Ishikawa (cell line): ENCODE results near the gene E4F1.

Experiments
- CEBPB ChIP-seq: IDR thresholded peaks from 2 replicates; pipeline ENCODE4 v1.6.1; 2012
- CREB1 ChIP-seq: IDR thresholded peaks from 2 replicates; pipeline ENCODE4 v1.6.1; 2012; ENCODE audit warnings: low read depth
- EGR1 ChIP-seq: IDR thresholded peaks from 2 replicates; pipeline ENCODE4 v1.6.1; 2012
- EP300 ChIP-seq: IDR thresholded peaks from 2 replicates; pipeline ENCODE4 v1.6.1; 2012; ENCODE audit warnings: borderline replicate concordance
- FOXM1 ChIP-seq: IDR thresholded peaks from 2 replicates; pipeline ENCODE4 v1.6.1; 2012; ENCODE audit warnings: low read depth, borderline replicate concordance
- NFIC ChIP-seq: IDR thresholded peaks from 2 replicates; pipeline ENCODE4 v1.6.1; 2012
- RAD21 ChIP-seq: IDR thresholded peaks from 2 replicates; pipeline ENCODE4 v1.6.1; 2012; ENCODE audit warnings: low read depth
- TAF1 ChIP-seq: IDR thresholded peaks from 2 replicates; pipeline ENCODE4 v1.6.1; 2012; ENCODE audit warnings: low read depth, mild to moderate bottlenecking
- TCF12 ChIP-seq: IDR thresholded peaks from 2 replicates; pipeline ENCODE4 v1.6.1; 2012; ENCODE audit warnings: low read depth
- TEAD4 ChIP-seq: IDR thresholded peaks from 2 replicates; pipeline ENCODE4 v1.6.1; 2012
- YY1 ChIP-seq: IDR thresholded peaks from 2 replicates; pipeline ENCODE4 v1.6.1; 2012; ENCODE audit warnings: low read depth
- ZBTB7A ChIP-seq: IDR thresholded peaks from 2 replicates; pipeline ENCODE4 v1.6.1; 2012; ENCODE audit warnings: low read depth
- TF ChIP-seq, protein P1 (sequence below): IDR thresholded peaks from 2 replicates; pipeline ENCODE4 v1.6.1; 2012; ENCODE audit warnings: low read depth, mild to moderate bottlenecking
- TF ChIP-seq, protein P2 (sequence below): IDR thresholded peaks from 2 replicates; pipeline ENCODE4 v1.6.1; 2012
- TF ChIP-seq, protein P3 (sequence below): IDR thresholded peaks from 2 replicates; pipeline ENCODE4 v1.6.1; 2012

The E4F1 gene

GRCh38 chr16:2234813-2235170 is 11.4 kb downstream of the E4F1 start:
- TF ChIP-seq TAF1: no peak
- TF ChIP-seq, protein P1, sequence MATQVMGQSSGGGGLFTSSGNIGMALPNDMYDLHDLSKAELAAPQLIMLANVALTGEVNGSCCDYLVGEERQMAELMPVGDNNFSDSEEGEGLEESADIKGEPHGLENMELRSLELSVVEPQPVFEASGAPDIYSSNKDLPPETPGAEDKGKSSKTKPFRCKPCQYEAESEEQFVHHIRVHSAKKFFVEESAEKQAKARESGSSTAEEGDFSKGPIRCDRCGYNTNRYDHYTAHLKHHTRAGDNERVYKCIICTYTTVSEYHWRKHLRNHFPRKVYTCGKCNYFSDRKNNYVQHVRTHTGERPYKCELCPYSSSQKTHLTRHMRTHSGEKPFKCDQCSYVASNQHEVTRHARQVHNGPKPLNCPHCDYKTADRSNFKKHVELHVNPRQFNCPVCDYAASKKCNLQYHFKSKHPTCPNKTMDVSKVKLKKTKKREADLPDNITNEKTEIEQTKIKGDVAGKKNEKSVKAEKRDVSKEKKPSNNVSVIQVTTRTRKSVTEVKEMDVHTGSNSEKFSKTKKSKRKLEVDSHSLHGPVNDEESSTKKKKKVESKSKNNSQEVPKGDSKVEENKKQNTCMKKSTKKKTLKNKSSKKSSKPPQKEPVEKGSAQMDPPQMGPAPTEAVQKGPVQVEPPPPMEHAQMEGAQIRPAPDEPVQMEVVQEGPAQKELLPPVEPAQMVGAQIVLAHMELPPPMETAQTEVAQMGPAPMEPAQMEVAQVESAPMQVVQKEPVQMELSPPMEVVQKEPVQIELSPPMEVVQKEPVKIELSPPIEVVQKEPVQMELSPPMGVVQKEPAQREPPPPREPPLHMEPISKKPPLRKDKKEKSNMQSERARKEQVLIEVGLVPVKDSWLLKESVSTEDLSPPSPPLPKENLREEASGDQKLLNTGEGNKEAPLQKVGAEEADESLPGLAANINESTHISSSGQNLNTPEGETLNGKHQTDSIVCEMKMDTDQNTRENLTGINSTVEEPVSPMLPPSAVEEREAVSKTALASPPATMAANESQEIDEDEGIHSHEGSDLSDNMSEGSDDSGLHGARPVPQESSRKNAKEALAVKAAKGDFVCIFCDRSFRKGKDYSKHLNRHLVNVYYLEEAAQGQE: no peak
- TF ChIP-seq CEBPB: no peak
- TF ChIP-seq, protein P2, sequence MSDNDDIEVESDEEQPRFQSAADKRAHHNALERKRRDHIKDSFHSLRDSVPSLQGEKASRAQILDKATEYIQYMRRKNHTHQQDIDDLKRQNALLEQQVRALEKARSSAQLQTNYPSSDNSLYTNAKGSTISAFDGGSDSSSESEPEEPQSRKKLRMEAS: no peak

DNA sequence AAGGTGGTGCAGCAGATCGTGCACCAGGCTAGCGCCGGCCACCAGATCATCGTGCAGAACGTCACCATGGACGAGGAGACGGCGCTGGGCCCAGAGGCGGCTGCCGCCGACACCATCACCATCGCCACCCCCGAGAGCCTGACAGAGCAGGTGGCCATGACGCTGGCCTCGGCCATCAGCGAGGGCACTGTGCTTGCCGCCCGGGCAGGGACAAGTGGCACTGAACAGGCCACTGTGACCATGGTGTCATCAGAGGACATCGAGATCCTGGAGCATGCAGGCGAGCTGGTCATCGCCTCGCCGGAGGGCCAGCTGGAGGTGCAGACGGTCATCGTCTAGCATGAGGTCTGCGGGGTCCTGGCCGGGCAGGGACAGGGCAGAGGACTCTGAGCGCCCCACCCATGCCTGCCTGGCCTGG is 11.9 kb downstream of the E4F1 start:
- TF ChIP-seq ZBTB7A (no peak), TAF1 (no peak), YY1 (no peak), RAD21 (no peak), CREB1 (no peak), TEAD4 (no peak), NFIC (no peak), EP300 (no peak), TCF12 (no peak), EGR1 (no peak), FOXM1 (no peak)
- TF ChIP-seq, protein P3, sequence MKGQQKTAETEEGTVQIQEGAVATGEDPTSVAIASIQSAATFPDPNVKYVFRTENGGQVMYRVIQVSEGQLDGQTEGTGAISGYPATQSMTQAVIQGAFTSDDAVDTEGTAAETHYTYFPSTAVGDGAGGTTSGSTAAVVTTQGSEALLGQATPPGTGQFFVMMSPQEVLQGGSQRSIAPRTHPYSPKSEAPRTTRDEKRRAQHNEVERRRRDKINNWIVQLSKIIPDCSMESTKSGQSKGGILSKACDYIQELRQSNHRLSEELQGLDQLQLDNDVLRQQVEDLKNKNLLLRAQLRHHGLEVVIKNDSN: no peak
- TF ChIP-seq, protein P2: no peak
- TF ChIP-seq, protein P1: no peak

- TF ChIP-seq EGR1 (peak; percentile 28; the same call in 1 of the 2 replicates), CEBPB (no peak)
Measured at GRCh38 chr16:2235695-2236336, 12.4 kb downstream of the E4F1 start.

GRCh38 chr16:2236337-2237101 is 13.1 kb downstream of the E4F1 start, which contains the start of gene DNASE1L2:
Gene DNASE1L2, plus strand, starts transcription at chr16:2236444. Its CDS starts 373 bp downstream, at chr16:2236817.
- TF ChIP-seq, protein P3: no peak
- TF ChIP-seq TAF1 (no peak), RAD21 (no peak)
- TF ChIP-seq, protein P2: no peak

DNA sequence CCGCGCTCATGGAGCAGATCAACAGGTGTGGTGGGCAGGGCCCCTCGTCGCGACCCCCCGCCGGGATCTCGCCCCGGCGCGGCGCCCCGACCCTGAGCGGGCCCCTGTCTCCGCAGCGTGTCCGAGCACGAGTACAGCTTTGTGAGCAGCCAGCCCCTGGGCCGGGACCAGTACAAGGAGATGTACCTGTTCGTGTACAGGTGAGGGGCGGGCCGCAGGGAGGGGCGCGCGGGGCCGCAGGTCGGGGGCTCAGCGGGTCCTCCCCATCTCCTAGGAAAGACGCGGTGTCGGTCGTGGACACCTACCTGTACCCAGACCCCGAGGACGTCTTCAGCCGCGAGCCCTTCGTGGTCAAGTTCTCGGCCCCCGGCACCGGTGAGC is 13.7 kb downstream of the E4F1 start:
- no peak for TF ChIP-seq TAF1
- TF ChIP-seq RAD21: no peak
- TF ChIP-seq TCF12: no peak
- TF ChIP-seq CREB1: no peak
- TF ChIP-seq, protein P3: no peak
- no peak for TF ChIP-seq EGR1
- no peak for TF ChIP-seq FOXM1
- no peak for TF ChIP-seq YY1
- TF ChIP-seq, protein P2: no peak
- TF ChIP-seq CEBPB: no peak
- TF ChIP-seq, protein P1: no peak
- TF ChIP-seq ZBTB7A: no peak
- TF ChIP-seq TEAD4: no peak
- TF ChIP-seq NFIC: no peak
- no peak for TF ChIP-seq EP300
